HEK293 (cell line): ENCODE measurements around the gene BCKDHB.

Source experiments
- KLF8 ChIP-seq: fragments of 450-650 bp; formaldehyde crosslinking; IDR thresholded peaks from 2 replicates; pipeline ENCODE4 v1.5.1; 2016; ENCODE audit warnings: missing biosample characterization, missing genetic modification characterization
- TCF7L2 ChIP-seq: IDR thresholded peaks from 2 replicates; pipeline ENCODE4 v1.6.1; 2011; ENCODE audit warnings: low read depth, mild to moderate bottlenecking, inconsistent platforms, low read length, moderate library complexity, borderline replicate concordance
- ZNF664 ChIP-seq: fragments of 450-650 bp; formaldehyde crosslinking; IDR thresholded peaks from 2 replicates; pipeline ENCODE4 v1.5.1; 2016; ENCODE audit warnings: missing biosample characterization, missing genetic modification characterization
- TF ChIP-seq, protein P1 (sequence below): fragments of 450-650 bp; formaldehyde crosslinking; IDR thresholded peaks from 2 replicates; pipeline ENCODE4 v1.5.1; 2016; ENCODE audit warnings: missing biosample characterization, missing genetic modification characterization
- TF ChIP-seq, protein P2 (sequence below): fragments of 450-650 bp; formaldehyde crosslinking; IDR thresholded peaks from 2 replicates; pipeline ENCODE4 v1.5.1; 2016; ENCODE audit warnings: missing biosample characterization, missing genetic modification characterization
- TF ChIP-seq, protein P3 (sequence below): fragments of 450-650 bp; formaldehyde crosslinking; IDR thresholded peaks from 2 replicates; pipeline ENCODE4 v1.5.1; 2016; ENCODE audit warnings: missing biosample characterization, missing genetic modification characterization

DNA sequence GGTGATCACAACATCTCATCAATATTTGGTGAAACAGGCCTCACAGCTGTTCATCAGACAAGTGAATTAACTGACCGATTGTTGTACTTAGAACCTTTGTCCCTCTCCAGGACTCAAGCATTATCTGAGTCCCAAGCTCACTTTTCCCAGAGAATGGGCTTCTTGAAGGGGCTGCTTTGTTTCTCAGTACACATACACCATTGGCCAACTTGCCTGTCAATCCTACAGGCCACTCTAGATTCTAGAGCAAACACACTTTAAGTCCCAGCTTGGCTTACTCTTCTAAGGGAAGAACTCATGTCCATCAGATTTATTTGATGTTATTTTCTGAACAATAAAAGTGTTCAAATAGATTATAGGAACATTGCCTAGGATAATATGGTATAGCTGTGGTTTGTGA lies 249.5 kb downstream of the BCKDHB start:
- TF ChIP-seq TCF7L2, result no peak
- TF ChIP-seq, protein P1, sequence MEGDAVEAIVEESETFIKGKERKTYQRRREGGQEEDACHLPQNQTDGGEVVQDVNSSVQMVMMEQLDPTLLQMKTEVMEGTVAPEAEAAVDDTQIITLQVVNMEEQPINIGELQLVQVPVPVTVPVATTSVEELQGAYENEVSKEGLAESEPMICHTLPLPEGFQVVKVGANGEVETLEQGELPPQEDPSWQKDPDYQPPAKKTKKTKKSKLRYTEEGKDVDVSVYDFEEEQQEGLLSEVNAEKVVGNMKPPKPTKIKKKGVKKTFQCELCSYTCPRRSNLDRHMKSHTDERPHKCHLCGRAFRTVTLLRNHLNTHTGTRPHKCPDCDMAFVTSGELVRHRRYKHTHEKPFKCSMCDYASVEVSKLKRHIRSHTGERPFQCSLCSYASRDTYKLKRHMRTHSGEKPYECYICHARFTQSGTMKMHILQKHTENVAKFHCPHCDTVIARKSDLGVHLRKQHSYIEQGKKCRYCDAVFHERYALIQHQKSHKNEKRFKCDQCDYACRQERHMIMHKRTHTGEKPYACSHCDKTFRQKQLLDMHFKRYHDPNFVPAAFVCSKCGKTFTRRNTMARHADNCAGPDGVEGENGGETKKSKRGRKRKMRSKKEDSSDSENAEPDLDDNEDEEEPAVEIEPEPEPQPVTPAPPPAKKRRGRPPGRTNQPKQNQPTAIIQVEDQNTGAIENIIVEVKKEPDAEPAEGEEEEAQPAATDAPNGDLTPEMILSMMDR (tag by site-specific recombination), result no peak
- TF ChIP-seq, protein P2, sequence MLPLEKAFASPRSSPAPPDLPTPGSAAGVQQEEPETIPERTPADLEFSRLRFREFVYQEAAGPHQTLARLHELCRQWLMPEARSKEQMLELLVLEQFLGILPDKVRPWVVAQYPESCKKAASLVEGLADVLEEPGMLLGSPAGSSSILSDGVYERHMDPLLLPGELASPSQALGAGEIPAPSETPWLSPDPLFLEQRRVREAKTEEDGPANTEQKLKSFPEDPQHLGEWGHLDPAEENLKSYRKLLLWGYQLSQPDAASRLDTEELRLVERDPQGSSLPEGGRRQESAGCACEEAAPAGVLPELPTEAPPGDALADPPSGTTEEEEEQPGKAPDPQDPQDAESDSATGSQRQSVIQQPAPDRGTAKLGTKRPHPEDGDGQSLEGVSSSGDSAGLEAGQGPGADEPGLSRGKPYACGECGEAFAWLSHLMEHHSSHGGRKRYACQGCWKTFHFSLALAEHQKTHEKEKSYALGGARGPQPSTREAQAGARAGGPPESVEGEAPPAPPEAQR (tag by site-specific recombination), result no peak
- TF ChIP-seq, protein P3, sequence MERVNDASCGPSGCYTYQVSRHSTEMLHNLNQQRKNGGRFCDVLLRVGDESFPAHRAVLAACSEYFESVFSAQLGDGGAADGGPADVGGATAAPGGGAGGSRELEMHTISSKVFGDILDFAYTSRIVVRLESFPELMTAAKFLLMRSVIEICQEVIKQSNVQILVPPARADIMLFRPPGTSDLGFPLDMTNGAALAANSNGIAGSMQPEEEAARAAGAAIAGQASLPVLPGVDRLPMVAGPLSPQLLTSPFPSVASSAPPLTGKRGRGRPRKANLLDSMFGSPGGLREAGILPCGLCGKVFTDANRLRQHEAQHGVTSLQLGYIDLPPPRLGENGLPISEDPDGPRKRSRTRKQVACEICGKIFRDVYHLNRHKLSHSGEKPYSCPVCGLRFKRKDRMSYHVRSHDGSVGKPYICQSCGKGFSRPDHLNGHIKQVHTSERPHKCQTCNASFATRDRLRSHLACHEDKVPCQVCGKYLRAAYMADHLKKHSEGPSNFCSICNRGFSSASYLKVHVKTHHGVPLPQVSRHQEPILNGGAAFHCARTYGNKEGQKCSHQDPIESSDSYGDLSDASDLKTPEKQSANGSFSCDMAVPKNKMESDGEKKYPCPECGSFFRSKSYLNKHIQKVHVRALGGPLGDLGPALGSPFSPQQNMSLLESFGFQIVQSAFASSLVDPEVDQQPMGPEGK (tag by site-specific recombination), result no peak
- TF ChIP-seq ZNF664 (tag by site-specific recombination), result no peak
- no peak for TF ChIP-seq KLF8 (tag by site-specific recombination)
